RWPE2 (cell line): ENCODE results near the gene TANGO2.

Source experiments
- ATAC-seq: fragments of 200-7000 bp; cut with Tn5 transposase; 3 replicates; pipeline ENCODE4 v1.9.1; 2021; ENCODE audit warnings: low read depth
- DNase-seq: peaks from one replicate; pipeline ENCODE4 v3.0.0-alpha.2; 2020; ENCODE audit warnings: low spot score
- H3K27ac ChIP-seq: fragments of 450-650 bp; 2 replicates; pipeline ENCODE4 v1.5.1; 2017; ENCODE audit warnings: mild to moderate bottlenecking; ENCODE audit not compliant: poor library complexity, severe bottlenecking
- H3K27me3 ChIP-seq: fragments of 250-450 bp; sonication (Bioruptor Pico); 2 replicates; pipeline ENCODE4 v1.5.1; 2021; ENCODE audit warnings: mild to moderate bottlenecking, moderate library complexity; ENCODE audit not compliant: insufficient read depth, poor library complexity, severe bottlenecking
- H3K36me3 ChIP-seq: fragments of 250-450 bp; sonication (Bioruptor Pico); 2 replicates; pipeline ENCODE4 v1.5.1; 2020; ENCODE audit warnings: low read depth, mild to moderate bottlenecking, moderate library complexity
- H3K4me1 ChIP-seq: fragments of 250-450 bp; sonication (Bioruptor Pico); 2 replicates; pipeline ENCODE4 v1.5.1; 2021; ENCODE audit warnings: mild to moderate bottlenecking, moderate library complexity; ENCODE audit not compliant: insufficient read depth, poor library complexity, severe bottlenecking
- H3K4me3 ChIP-seq: fragments of 250-450 bp; sonication (Bioruptor Pico); 2 replicates; pipeline ENCODE4 v1.5.1; 2021; ENCODE audit warnings: mild to moderate bottlenecking, moderate library complexity; ENCODE audit not compliant: severe bottlenecking
- H3K9me3 ChIP-seq: fragments of 250-450 bp; sonication (Bioruptor Pico); 2 replicates; pipeline ENCODE4 v1.5.1; 2021; ENCODE audit warnings: mild to moderate bottlenecking, moderate library complexity; ENCODE audit not compliant: severe bottlenecking
- CTCF ChIP-seq: fragments of 450-650 bp; IDR thresholded peaks from one replicate; pipeline ENCODE4 v1.5.1; 2017; ENCODE audit warnings: mild to moderate bottlenecking, moderate library complexity; ENCODE audit not compliant: poor library complexity, severe bottlenecking

Gene TANGO2

GRCh38 chr22:20076627-20077172 is 55.8 kb downstream of the TANGO2 start:
- no peak for ATAC-seq
- no peak for TF ChIP-seq CTCF

GRCh38 chr22:20079745-20080444 is 59.0 kb downstream of the TANGO2 start, which contains the start of gene DGCR8:
DGCR8 (plus strand) TSS chr22:20080241; CDS start chr22:20085964, 5,723 bp downstream.
- peak; percentile 91 for ATAC-seq

More at GRCh38 chr22:20076627-20077172, 55.8 kb downstream of the TANGO2 start:
- H3K4me1 ChIP-seq = peaks cover 2% of the 10 kb centered on the region
- DNase-seq = peak; percentile 9
- H3K4me3 ChIP-seq = no peak overlapping the region
- H3K27me3 ChIP-seq = no peaks in the 10 kb centered on the region
- H3K36me3 ChIP-seq = peaks cover 5% of the 10 kb centered on the region; the same call in 1 of the 2 replicates
- peaks cover 2% of the 10 kb centered on the region for H3K9me3 ChIP-seq
- H3K27ac ChIP-seq = no peak overlapping the region

GRCh38 chr22:20080445-20080775 is 59.5 kb downstream of the TANGO2 start:
- peaks cover 3% of the 10 kb centered on the region for H3K9me3 ChIP-seq
- DNase-seq (no peak), ATAC-seq (peak; percentile 13)
- no peaks in the 10 kb centered on the region for H3K27me3 ChIP-seq
- peaks cover 3% of the 10 kb centered on the region for H3K4me1 ChIP-seq
- peak overlapping the region; percentile 88 for H3K27ac ChIP-seq
- no peak for TF ChIP-seq CTCF
- peaks cover 39% of the 10 kb centered on the region for H3K36me3 ChIP-seq
- H3K4me3 ChIP-seq = peak overlapping the region; percentile 100

More at GRCh38 chr22:20079745-20080444, 59.0 kb downstream of the TANGO2 start, which contains the start of gene DGCR8:
- no peaks in the 10 kb centered on the region for H3K27me3 ChIP-seq
- peak; percentile 94 for DNase-seq
- peak within 1 kb of the TSS; percentile 100 for H3K4me3 ChIP-seq
- no peak for TF ChIP-seq CTCF
- H3K4me1 ChIP-seq = peaks cover 3% of the 10 kb centered on the region
- peak within 1 kb of the TSS; percentile 88 for H3K27ac ChIP-seq
- no peaks in the 10 kb centered on the region for H3K9me3 ChIP-seq
- H3K36me3 ChIP-seq = peaks cover 34% of the 10 kb centered on the region

- no peak for DNase-seq
- Histone ChIP-seq H3K36me3 (peaks cover 45% of the 10 kb centered on the region), H3K27me3 (no peaks in the 10 kb centered on the region), H3K4me1 (peaks cover 3% of the 10 kb centered on the region), H3K27ac (peak overlapping the region; percentile 88), H3K4me3 (peak overlapping the region; percentile 100), H3K9me3 (peaks cover 4% of the 10 kb centered on the region)
- peak; percentile 28 for ATAC-seq
- no peak for TF ChIP-seq CTCF
These were observed 60.1 kb downstream of the TANGO2 start for GRCh38 chr22:20080776-20081654.
